ENCODE results near the gene NFYC. TPM values are rescaled to one million over a fixed set of nuclear protein-coding genes. Genes with fewer than 3 reads are reported as not detected.

NFYC gene
- total RNA-seq, 2 donors from 2014 or later: 43.6 to 59.0 TPM

- no peak for TF ChIP-seq CTCF (conservative IDR thresholded peaks at IDR 0.05)
- Mint-ChIP-seq H3K36me3 (ENCODE audit: low read depth) (no peaks in the 10 kb centered on the region), H3K4me1 (peaks cover 4% of the 10 kb centered on the region), H3K9me3 (no peaks in the 10 kb centered on the region), H3K27me3 (ENCODE audit: insufficient read depth) (peaks cover 4% of the 10 kb centered on the region), H3K27ac (no peak overlapping the region), H3K4me3 (no peak overlapping the region)
- Histone ChIP-seq H3K4me1 (ENCODE audit: control insufficient read depth, insufficient read depth, low read length) (no peaks in the 10 kb centered on the region), H3K27me3 (ENCODE audit: control insufficient read depth, insufficient read depth, low read length, poor library complexity, severe bottlenecking) (no peaks in the 10 kb centered on the region), H3K9me3 (ENCODE audit: control insufficient read depth, low read length) (no peaks in the 10 kb centered on the region), H3K4me3 (ENCODE audit: low read length) (no peak overlapping the region), H3K36me3 (ENCODE audit: control insufficient read depth, insufficient read depth, low read length) (no peaks in the 10 kb centered on the region), H3K27ac (ENCODE audit: low read depth, low read length) (no peak overlapping the region), H3K9ac (ENCODE audit: extremely low read depth, low read length, poor library complexity, severe bottlenecking) (no peak overlapping the region)
- DNase-seq: no peak
- 71 to 87% methylated on average over 13 to 20 of the region's 20 CpGs for WGBS, 2 experiments (ENCODE audit: insufficient coverage in 1 of 2, insufficient read length in 1 of 2)
Observed at GRCh38 chr1:40806731-40807695, 115.5 kb downstream of the NFYC start.

GRCh38 chr1:40808002-40808401 lies 116.5 kb downstream of the NFYC start:
- no peak for DNase-seq
- peaks cover 8% of the 10 kb centered on the region for H3K27me3 Mint-ChIP-seq (ENCODE audit: insufficient read depth)
- H3K27me3 ChIP-seq (ENCODE audit: control insufficient read depth, insufficient read depth, low read length, poor library complexity, severe bottlenecking): no peaks in the 10 kb centered on the region
- no peaks in the 10 kb centered on the region for H3K36me3 ChIP-seq (ENCODE audit: control insufficient read depth, insufficient read depth, low read length)
- no peak overlapping the region for H3K9ac ChIP-seq (ENCODE audit: extremely low read depth, low read length, poor library complexity, severe bottlenecking)
- H3K4me3 ChIP-seq (ENCODE audit: low read length): no peak overlapping the region
- no peaks in the 10 kb centered on the region for H3K9me3 ChIP-seq (ENCODE audit: control insufficient read depth, low read length)
- no peaks in the 10 kb centered on the region for H3K9me3 Mint-ChIP-seq
- H3K4me1 Mint-ChIP-seq: peaks cover 4% of the 10 kb centered on the region
- no peak for TF ChIP-seq CTCF (conservative IDR thresholded peaks at IDR 0.05)
- no peak overlapping the region for H3K4me3 Mint-ChIP-seq
- H3K4me1 ChIP-seq (ENCODE audit: control insufficient read depth, insufficient read depth, low read length): no peaks in the 10 kb centered on the region
- 93% methylated on average over 3 of the region's 3 CpGs; no CpG with 5 or more reads in 1 of the 2 experiments for WGBS, 2 experiments (ENCODE audit: insufficient coverage in 1 of 2, insufficient read length in 1 of 2)
- no peak overlapping the region for H3K27ac Mint-ChIP-seq
- H3K36me3 Mint-ChIP-seq (ENCODE audit: low read depth): no peaks in the 10 kb centered on the region
- no peak overlapping the region for H3K27ac ChIP-seq (ENCODE audit: low read depth, low read length)

- H3K27me3 ChIP-seq (ENCODE audit: control insufficient read depth, insufficient read depth, low read length, poor library complexity, severe bottlenecking): no peaks in the 10 kb centered on the region
- no peak overlapping the region for H3K27ac Mint-ChIP-seq
- no peak overlapping the region for H3K27ac ChIP-seq (ENCODE audit: low read depth, low read length)
- no peak overlapping the region for H3K4me3 Mint-ChIP-seq
- no peak overlapping the region for H3K9ac ChIP-seq (ENCODE audit: extremely low read depth, low read length, poor library complexity, severe bottlenecking)
- no peak overlapping the region for H3K4me3 ChIP-seq (ENCODE audit: low read length)
- H3K36me3 Mint-ChIP-seq (ENCODE audit: low read depth): no peaks in the 10 kb centered on the region
- no peaks in the 10 kb centered on the region for H3K9me3 Mint-ChIP-seq
- peaks cover 4% of the 10 kb centered on the region for H3K4me1 Mint-ChIP-seq
- H3K27me3 Mint-ChIP-seq (ENCODE audit: insufficient read depth): peaks cover 13% of the 10 kb centered on the region
- no peak for DNase-seq
- no peaks in the 10 kb centered on the region for H3K9me3 ChIP-seq (ENCODE audit: control insufficient read depth, low read length)
- 85 to 100% methylated on average over 1 to 3 of the region's 3 CpGs for WGBS, 2 experiments (ENCODE audit: insufficient coverage in 1 of 2, insufficient read length in 1 of 2)
- H3K36me3 ChIP-seq (ENCODE audit: control insufficient read depth, insufficient read depth, low read length): no peaks in the 10 kb centered on the region
- no peaks in the 10 kb centered on the region for H3K4me1 ChIP-seq (ENCODE audit: control insufficient read depth, insufficient read depth, low read length)
- TF ChIP-seq CTCF (conservative IDR thresholded peaks at IDR 0.05): no peak
Observed at GRCh38 chr1:40808444-40808843, 116.9 kb downstream of the NFYC start.
